HG03378 (cell line): ENCODE measurements around the gene SARS1.
"Not testable (repeated sequence)": the region's sequence is repeated elsewhere in the genome, so short reads cannot be mapped to it uniquely, and the experiment has no call there.

ENCODE experiments used
- ATAC-seq: cut with Tn5 transposase; IDR thresholded peaks from one replicate; pipeline ENCODE4 v1.9.1; 2021; ENCODE audit warnings: mild to moderate bottlenecking, moderate library complexity; ENCODE audit not compliant: unreplicated experiment

SARS1 gene

GRCh38 chr1:109272831-109273547 is 59.3 kb downstream of the SARS1 start:
- no peak for ATAC-seq

DNA sequence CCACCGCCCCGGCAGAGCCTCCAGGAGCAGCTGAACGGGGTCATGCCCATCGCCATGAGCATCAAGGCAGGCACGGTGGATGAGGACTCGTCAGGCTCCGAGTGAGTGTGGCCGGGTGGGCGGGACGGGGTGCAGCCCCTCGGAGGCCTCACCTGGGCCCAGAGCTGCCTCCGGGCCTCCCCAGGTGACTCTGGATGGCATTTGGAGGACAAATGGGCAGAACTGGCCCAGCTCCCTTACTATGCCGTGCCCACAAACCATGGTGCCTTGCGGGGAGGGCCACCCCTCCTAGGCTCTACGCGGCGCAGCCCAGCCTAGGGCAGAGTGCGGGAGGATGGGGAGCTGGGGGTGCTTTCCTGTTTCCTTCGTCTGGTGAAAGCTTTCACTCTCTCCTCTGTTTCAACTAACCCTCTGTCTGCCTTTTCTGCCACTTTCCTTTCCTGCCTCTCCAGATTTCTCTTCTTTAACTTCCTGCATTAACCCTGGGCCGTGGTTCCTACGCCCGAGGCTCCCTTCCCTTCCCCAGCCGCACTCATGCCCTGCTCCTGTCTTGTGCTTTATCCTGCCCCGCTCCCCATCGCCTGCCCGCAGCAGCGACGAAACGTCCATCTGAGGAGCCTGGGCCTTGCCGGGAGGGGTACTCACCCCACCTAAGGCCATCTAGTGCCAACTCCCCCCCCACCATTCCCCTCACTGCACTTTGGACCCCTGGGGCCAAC is 60.0 kb downstream of the SARS1 start:
- no peak for ATAC-seq

DNA sequence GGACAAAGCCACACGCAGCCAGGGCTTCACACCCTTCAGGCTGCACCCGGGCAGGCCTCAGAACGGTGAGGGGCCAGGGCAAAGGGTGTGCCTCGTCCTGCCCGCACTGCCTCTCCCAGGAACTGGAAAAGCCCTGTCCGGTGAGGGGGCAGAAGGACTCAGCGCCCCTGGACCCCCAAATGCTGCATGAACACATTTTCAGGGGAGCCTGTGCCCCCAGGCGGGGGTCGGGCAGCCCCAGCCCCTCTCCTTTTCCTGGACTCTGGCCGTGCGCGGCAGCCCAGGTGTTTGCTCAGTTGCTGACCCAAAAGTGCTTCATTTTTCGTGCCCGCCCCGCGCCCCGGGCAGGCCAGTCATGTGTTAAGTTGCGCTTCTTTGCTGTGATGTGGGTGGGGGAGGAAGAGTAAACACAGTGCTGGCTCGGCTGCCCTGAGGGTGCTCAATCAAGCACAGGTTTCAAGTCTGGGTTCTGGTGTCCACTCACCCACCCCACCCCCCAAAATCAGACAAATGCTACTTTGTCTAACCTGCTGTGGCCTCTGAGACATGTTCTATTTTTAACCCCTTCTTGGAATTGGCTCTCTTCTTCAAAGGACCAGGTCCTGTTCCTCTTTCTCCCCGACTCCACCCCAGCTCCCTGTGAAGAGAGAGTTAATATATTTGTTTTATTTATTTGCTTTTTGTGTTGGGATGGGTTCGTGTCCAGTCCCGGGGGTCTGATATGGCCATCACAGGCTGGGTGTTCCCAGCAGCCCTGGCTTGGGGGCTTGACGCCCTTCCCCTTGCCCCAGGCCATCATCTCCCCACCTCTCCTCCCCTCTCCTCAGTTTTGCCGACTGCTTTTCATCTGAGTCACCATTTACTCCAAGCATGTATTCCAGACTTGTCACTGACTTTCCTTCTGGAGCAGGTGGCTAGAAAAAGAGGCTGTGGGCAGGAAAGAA is 61.1 kb downstream of the SARS1 start:
- no peak for ATAC-seq

GRCh38 chr1:109275706-109276345 is 62.1 kb downstream of the SARS1 start:
- ATAC-seq, result no peak

- ATAC-seq, result peak; percentile 67
Measured at GRCh38 chr1:109277434-109278204, 63.9 kb downstream of the SARS1 start.

DNA sequence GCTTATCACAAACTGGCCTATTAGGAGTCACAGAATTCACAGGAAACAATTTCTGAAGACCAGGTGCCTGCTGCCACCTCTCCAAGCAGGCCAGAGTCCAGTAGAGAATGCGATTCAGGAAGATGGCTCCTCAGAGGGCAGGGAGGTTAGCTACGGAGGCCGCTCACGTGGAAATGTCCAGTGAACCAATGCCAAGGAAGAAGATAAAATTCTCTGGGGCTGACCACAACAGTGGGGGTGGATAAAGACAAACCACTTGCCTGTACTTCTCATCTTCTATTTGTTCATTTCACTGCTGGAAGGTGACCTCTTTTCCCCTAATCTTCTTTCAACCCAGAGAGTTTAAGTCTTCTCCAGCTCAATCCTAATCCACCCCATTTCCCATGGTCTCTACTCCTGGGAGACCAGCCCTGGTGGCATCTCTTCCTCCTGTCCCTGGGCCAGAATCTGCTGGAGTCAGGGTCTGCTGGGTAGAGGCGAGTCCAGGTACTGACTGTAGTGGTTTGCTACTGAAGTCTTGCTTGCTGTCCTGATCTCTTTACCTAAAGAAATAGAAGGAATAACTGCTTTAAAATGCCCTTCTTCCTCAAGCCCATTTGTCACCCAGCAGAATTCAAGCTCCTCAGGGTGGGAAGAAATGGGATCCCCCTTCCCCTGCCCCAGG is 66.0 kb downstream of the SARS1 start:
- ATAC-seq, result no peak

DNA sequence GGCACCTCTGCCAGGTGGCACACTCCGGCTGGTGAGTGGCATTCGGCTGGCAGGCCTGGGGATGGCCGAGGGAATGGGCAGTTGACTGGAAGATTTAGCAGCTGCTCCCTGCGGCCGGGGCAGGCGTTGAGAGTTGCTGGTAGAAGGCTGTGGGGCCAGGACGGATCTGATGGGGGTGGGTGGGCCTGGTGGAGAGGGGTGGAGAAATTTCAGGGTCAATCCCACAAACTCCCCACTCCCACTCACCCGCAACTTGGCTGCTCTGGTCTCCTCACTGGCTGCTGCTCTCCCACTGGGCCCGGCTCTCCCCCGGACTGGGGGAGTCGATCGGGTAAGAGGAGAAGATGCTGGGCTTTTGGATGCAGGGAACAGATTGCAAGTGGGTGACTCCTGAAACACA is 67.1 kb downstream of the SARS1 start:
- no peak for ATAC-seq

GRCh38 chr1:109281680-109282496 is 68.2 kb downstream of the SARS1 start:
- ATAC-seq, result no peak

GRCh38 chr1:109282497-109282951 is 68.8 kb downstream of the SARS1 start:
- no peak for ATAC-seq

DNA sequence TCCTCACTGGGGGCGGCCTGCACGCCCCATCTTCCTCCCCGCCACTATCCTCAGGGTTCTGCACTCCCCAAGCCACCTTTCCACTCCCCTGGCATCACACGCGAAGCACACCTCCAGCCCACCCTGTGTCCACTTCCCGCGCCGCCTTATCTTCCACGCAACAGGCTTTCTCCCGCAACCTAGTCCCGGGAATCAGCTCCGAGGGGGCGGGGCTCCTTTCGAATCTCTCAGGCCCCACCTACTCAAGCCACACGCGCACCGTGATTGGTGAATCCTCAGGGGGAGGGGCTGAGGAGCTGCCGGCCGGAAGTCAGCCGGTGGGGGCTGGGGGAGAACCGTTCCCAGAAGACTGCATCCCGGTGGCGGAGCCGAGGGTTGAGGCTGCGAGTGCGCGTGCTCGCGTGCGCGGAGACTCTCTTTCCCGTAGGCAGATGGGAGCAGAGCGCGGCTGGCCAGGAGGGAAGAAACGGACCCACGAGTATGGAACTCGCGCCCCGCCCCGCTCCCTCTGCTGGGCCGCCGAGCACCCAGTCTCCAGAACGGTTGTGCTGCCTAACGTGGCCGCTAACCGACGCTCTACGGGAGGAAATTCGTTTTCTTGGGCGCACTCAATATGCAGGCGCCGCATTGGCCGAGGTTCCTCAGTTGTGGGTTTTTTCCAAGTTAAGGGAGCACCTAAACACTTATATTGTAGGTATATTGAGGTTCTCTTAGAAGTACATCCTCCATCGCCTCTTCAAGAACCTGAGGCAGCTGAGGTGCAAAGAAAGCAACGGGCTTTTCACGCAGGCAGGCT is 69.4 kb downstream of the SARS1 start, which contains the start of gene PSRC1:
Gene PSRC1 (minus strand): TSS at position 194 of the 796 bp plus-strand sequence.
- ATAC-seq, result peak; percentile 84

GRCh38 chr1:109283748-109284600 is 70.3 kb downstream of the SARS1 start:
- ATAC-seq, result no peak

- not testable (repeated sequence) for ATAC-seq
Measured at GRCh38 chr1:109286762-109287161, 73.0 kb downstream of the SARS1 start.
